Keratinocyte (primary cell): ENCODE data around the gene SRGN. TPM values are rescaled to one million over a fixed set of nuclear protein-coding genes. Genes with fewer than 3 reads are reported as not detected.

Experiments used
- DNase-seq: peaks from one replicate; pipeline ENCODE4 v3.0.0-alpha.2; 2011; ENCODE audit warnings: low read depth, missing footprints, low spot score
- FAIRE-seq: peaks from 2 replicates; lab custom pipeline; 2011; peaks lifted over from hg19 to GRCh38; lab: Jason Lieb, UNC
- H2AFZ ChIP-seq: 2 replicates; pipeline ENCODE4 v1.6.0; 2012; ENCODE audit warnings: low read length, control low read depth, inconsistent platforms; ENCODE audit not compliant: control insufficient read depth
- H3K27ac ChIP-seq: 2 replicates; pipeline ENCODE4 v1.5.1; 2011; ENCODE audit warnings: low read length; ENCODE audit not compliant: control insufficient read depth, insufficient read depth
- H3K27me3 ChIP-seq: 3 replicates; pipeline ENCODE4 v1.6.0; 2011; ENCODE audit warnings: low read length; ENCODE audit not compliant: control insufficient read depth, insufficient read depth; ENCODE audit errors: extremely low read depth
- H3K36me3 ChIP-seq, 2 experiments: 2 replicates in 1 of 2; 3 replicates in 1 of 2; pipeline ENCODE4 v1.5.1; 2011; ENCODE audit warnings: low read length in 2 of 2, mild to moderate bottlenecking in 1 of 2; ENCODE audit not compliant: control insufficient read depth in 2 of 2, insufficient read depth in 2 of 2; ENCODE audit errors: extremely low read depth in 1 of 2
- H3K4me1 ChIP-seq: 3 replicates; pipeline ENCODE4 v1.5.1; 2011; ENCODE audit warnings: low read length; ENCODE audit not compliant: control insufficient read depth, insufficient read depth; ENCODE audit errors: extremely low read depth
- H3K4me2 ChIP-seq: 3 replicates; pipeline ENCODE4 v1.6.0; 2011; ENCODE audit warnings: low read depth, low read length; ENCODE audit not compliant: control insufficient read depth, insufficient read depth; ENCODE audit errors: extremely low read depth
- H3K4me3 ChIP-seq, 3 experiments: fragments of 200-600 bp in 1 of 3; sonication (generic) in 1 of 3; 2 replicates in 2 of 3; 3 replicates in 1 of 3; pipeline ENCODE4 v1.5.1; 2011 to 2016; ENCODE audit warnings: low read length in 3 of 3, mild to moderate bottlenecking in 3 of 3, control low read depth in 2 of 3, inconsistent platforms in 1 of 3, low read depth in 1 of 3, mixed read lengths in 1 of 3, mixed run types in 1 of 3, moderate library complexity in 1 of 3; ENCODE audit not compliant: control insufficient read depth in 2 of 3, insufficient read depth in 2 of 3; ENCODE audit errors: extremely low read depth in 1 of 3
- H3K79me2 ChIP-seq: 2 replicates; pipeline ENCODE4 v1.6.0; 2012; ENCODE audit warnings: low read length; ENCODE audit not compliant: control insufficient read depth, insufficient read depth
- H3K9ac ChIP-seq: 3 replicates; pipeline ENCODE4 v1.6.0; 2011; ENCODE audit warnings: low read length; ENCODE audit not compliant: control insufficient read depth, insufficient read depth; ENCODE audit errors: extremely low read depth
- H3K9me1 ChIP-seq: 3 replicates; pipeline ENCODE4 v1.6.0; 2011; ENCODE audit warnings: low read length; ENCODE audit not compliant: control insufficient read depth, insufficient read depth; ENCODE audit errors: extremely low read depth
- H3K9me3 ChIP-seq: 2 replicates; pipeline ENCODE4 v1.5.1; 2012; ENCODE audit warnings: low read depth, low read length; ENCODE audit not compliant: control insufficient read depth
- H4K20me1 ChIP-seq: 3 replicates; pipeline ENCODE4 v1.6.0; 2011; ENCODE audit warnings: low read length; ENCODE audit not compliant: control insufficient read depth, insufficient read depth; ENCODE audit errors: extremely low read depth
- CTCF ChIP-seq, 3 experiments: IDR thresholded peaks in 1 of 3; conservative IDR thresholded peaks in 1 of 3; optimal IDR thresholded peaks in 1 of 3; 2 replicates in 2 of 3; 3 replicates in 1 of 3; pipeline versions ENCODE3 to v1.5.1; 2011; ENCODE audit warnings: low read length in 3 of 3, mild to moderate bottlenecking in 3 of 3, moderate library complexity in 2 of 3, control low read depth in 1 of 3, inconsistent platforms in 1 of 3; ENCODE audit not compliant: insufficient read depth in 2 of 3; ENCODE audit errors: extremely low read depth in 1 of 3
- EZH2 ChIP-seq: IDR thresholded peaks from one replicate; pipeline ENCODE4 v1.6.1; 2012; ENCODE audit warnings: inconsistent platforms, mild to moderate bottlenecking, low read length, moderate library complexity
- dilution Hi-C: fragments of 300-500 bp; cut with MboI; formaldehyde crosslinking; loops from one replicate; pipeline ENCODE4 v1.7.0; 2020; ENCODE audit warnings: low sequenced_read_pairs; ENCODE audit not compliant: extremely low pct_ligation_motif_present
- polyA plus RNA-seq, 5 experiments: library from polyadenylated mRNA; depleted of rRNA in 3 of 5; stranded (reverse) in 3 of 5; stranded (forward) in 1 of 5; unstranded in 1 of 5; fragments of >200 nt; gene quantifications; 1 replicate in 1 of 5; 2 replicates in 3 of 5; 3 replicates in 1 of 5; pipeline versions ENCODE4 v1.2.1 to v1.2.3, GENCODE V29; 2011 to 2012; ENCODE audit warnings: missing spikeins in 2 of 5, low read depth in 1 of 5, low replicate concordance in 1 of 5

SRGN gene
- polyA plus RNA-seq, 1 donor (not counting 4 experiments of a cell fraction or from before 2014, with no cell fraction given) = 2.1 TPM

GRCh38 chr10:69107699-69108098 is 19.8 kb downstream of the SRGN start:
- H3K27me3 ChIP-seq = no peaks in the 10 kb centered on the region
- H3K9me3 ChIP-seq = no peaks in the 10 kb centered on the region
- dilution Hi-C loops = no loop called here
- no peak overlapping the region for H3K9ac ChIP-seq
- no peaks in the 10 kb centered on the region for H3K4me1 ChIP-seq
- no peak for TF ChIP-seq CTCF (optimal IDR thresholded peaks at IDR 0.05 in 1 of 3, IDR thresholded peaks at IDR 0.05 in 1 of 3, conservative IDR thresholded peaks at IDR 0.05 in 1 of 3; ENCODE audit: extremely low read depth in 1 of 3, insufficient read depth in 2 of 3, low read length in 3 of 3)
- no peak for TF ChIP-seq EZH2
- no peaks in the 10 kb centered on the region for H3K9me1 ChIP-seq
- H3K36me3 ChIP-seq = no peaks in the 10 kb centered on the region
- no peak overlapping the region for H2AFZ ChIP-seq
- no peak for FAIRE-seq
- H3K4me3 ChIP-seq = no peak overlapping the region
- no peak for DNase-seq
- H4K20me1 ChIP-seq = no peaks in the 10 kb centered on the region
- H3K4me2 ChIP-seq = no peak overlapping the region
- H3K79me2 ChIP-seq = no peaks in the 10 kb centered on the region
- no peak overlapping the region for H3K27ac ChIP-seq

- no peak overlapping the region for H2AFZ ChIP-seq
- TF ChIP-seq EZH2 (no peak), CTCF (optimal IDR thresholded peaks at IDR 0.05 in 1 of 3, IDR thresholded peaks at IDR 0.05 in 1 of 3, conservative IDR thresholded peaks at IDR 0.05 in 1 of 3; ENCODE audit: extremely low read depth in 1 of 3, insufficient read depth in 2 of 3, low read length in 3 of 3) (no peak)
- H3K79me2 ChIP-seq = peaks cover 7% of the 10 kb centered on the region
- FAIRE-seq (no peak), DNase-seq (no peak)
- H3K27me3 ChIP-seq = no peaks in the 10 kb centered on the region
- peaks cover 4% of the 10 kb centered on the region for H3K4me1 ChIP-seq
- H3K9me1 ChIP-seq = no peaks in the 10 kb centered on the region
- H3K4me2 ChIP-seq = no peak overlapping the region
- no peak overlapping the region for H3K9ac ChIP-seq
- dilution Hi-C loops = no loop called here
- no peak overlapping the region for H3K4me3 ChIP-seq
- no peak overlapping the region for H3K27ac ChIP-seq
- H4K20me1 ChIP-seq = no peaks in the 10 kb centered on the region
- H3K36me3 ChIP-seq = no peaks in the 10 kb centered on the region
- no peaks in the 10 kb centered on the region for H3K9me3 ChIP-seq
Measured at GRCh38 chr10:69119896-69120295, 32.0 kb downstream of the SRGN start.
